GM23248 (cell line): ENCODE results near the gene ARHGAP25. TPM values are rescaled to one million over a fixed set of nuclear protein-coding genes. Genes with fewer than 3 reads are reported as not detected.

ENCODE experiments used
- DNase-seq: peaks from one replicate; pipeline ENCODE4 v3.0.0-alpha.2; 2015
- H2AFZ ChIP-seq: fragments of 200-600 bp; sonication (generic); 2 replicates; pipeline ENCODE4 v1.6.1; 2016; ENCODE audit warnings: antibody characterized with exemption
- H3F3A ChIP-seq: fragments of 200-600 bp; sonication (generic); 2 replicates; pipeline ENCODE4 v1.6.1; 2016; ENCODE audit warnings: mild to moderate bottlenecking, antibody characterized with exemption, mixed run types; ENCODE audit not compliant: insufficient read depth
- H3K27ac ChIP-seq: fragments of 200-600 bp; sonication (generic); 2 replicates; pipeline ENCODE4 v1.5.1; 2016; ENCODE audit warnings: mild to moderate bottlenecking
- H3K27me3 ChIP-seq: fragments of 200-600 bp; sonication (generic); replicated peaks from 2 replicates; pipeline ENCODE4 v1.6.1; 2016; ENCODE audit warnings: mild to moderate bottlenecking; ENCODE audit not compliant: insufficient read depth
- H3K36me3 ChIP-seq: fragments of 200-600 bp; sonication (generic); 2 replicates; pipeline ENCODE4 v1.6.1; 2016; ENCODE audit warnings: low read depth, mild to moderate bottlenecking
- H3K4me1 ChIP-seq: fragments of 200-600 bp; sonication (generic); 2 replicates; pipeline ENCODE4 v1.6.1; 2016; ENCODE audit warnings: mild to moderate bottlenecking; ENCODE audit not compliant: insufficient read depth
- H3K4me2 ChIP-seq: fragments of 200-600 bp; sonication (generic); one replicate; pipeline ENCODE4 v1.6.1; 2016; ENCODE audit warnings: mild to moderate bottlenecking; ENCODE audit not compliant: unreplicated experiment
- H3K4me3 ChIP-seq: fragments of 200-600 bp; sonication (generic); 2 replicates; pipeline ENCODE4 v1.5.1; 2016; ENCODE audit warnings: mild to moderate bottlenecking
- H3K79me2 ChIP-seq: fragments of 200-600 bp; sonication (generic); 2 replicates; pipeline ENCODE4 v1.6.1; 2016; ENCODE audit warnings: mild to moderate bottlenecking; ENCODE audit not compliant: insufficient read depth
- H3K9ac ChIP-seq: fragments of 200-600 bp; sonication (generic); 2 replicates; pipeline ENCODE4 v1.6.1; 2016; ENCODE audit warnings: mild to moderate bottlenecking
- H3K9me2 ChIP-seq: fragments of 200-600 bp; sonication (generic); 2 replicates; pipeline ENCODE4 v1.6.1; 2016; ENCODE audit warnings: mixed run types, mild to moderate bottlenecking, moderate library complexity; ENCODE audit not compliant: insufficient read depth
- H3K9me3 ChIP-seq: fragments of 200-600 bp; sonication (generic); one replicate; pipeline ENCODE4 v1.6.1; 2017; ENCODE audit warnings: low read depth
- H4K20me1 ChIP-seq: fragments of 200-600 bp; sonication (generic); 2 replicates; pipeline ENCODE4 v1.6.0; 2016; ENCODE audit not compliant: insufficient read depth
- EZH2 ChIP-seq: fragments of 200-600 bp; sonication (generic); IDR thresholded peaks from 2 replicates; pipeline ENCODE4 v1.6.1; 2018; ENCODE audit warnings: antibody characterized with exemption, mild to moderate bottlenecking; ENCODE audit not compliant: insufficient read depth, poor library complexity, severe bottlenecking
- EZH2phosphoT487 ChIP-seq: fragments of 200-600 bp; sonication (generic); IDR thresholded peaks from 2 replicates; pipeline ENCODE4 v1.6.1; 2018; ENCODE audit warnings: antibody characterized with exemption, moderate library complexity, mild to moderate bottlenecking, low read depth; ENCODE audit not compliant: insufficient read depth
- WGBS, 2 experiments: methylation state at CpG; one replicate each; pipeline ENCODE4 v1.1.6; 2015 to 2017; ENCODE audit warnings: low lambda C conversion rate in 2 of 2, low coverage in 1 of 2; ENCODE audit errors: missing lambda C conversion rate in 2 of 2; 5-methylcytosine and 5-hydroxymethylcytosine counted together
- in situ Hi-C: fragments of 300-500 bp; cut with MboI; formaldehyde crosslinking; loops from 2 replicates; pipeline ENCODE4 v1.15.0; 2020
- polyA plus RNA-seq: library from polyadenylated mRNA; unstranded; fragments of >200 nt; fragmentation: Nextera tagmentation; extraction: Ambion mirVana; gene quantifications from 2 replicates; pipeline ENCODE4 v1.2.1, GENCODE V29; 2016
- total RNA-seq: library from RNA; depleted of rRNA; stranded (reverse); fragments of >200 nt; shearing (Covaris generic); gene quantifications from 2 replicates; pipeline ENCODE4 v1.2.3, GENCODE V29; 2014

Gene ARHGAP25
- total and polyA plus RNA-seq, 2 experiments from 2014 or later, result not detected

DNA sequence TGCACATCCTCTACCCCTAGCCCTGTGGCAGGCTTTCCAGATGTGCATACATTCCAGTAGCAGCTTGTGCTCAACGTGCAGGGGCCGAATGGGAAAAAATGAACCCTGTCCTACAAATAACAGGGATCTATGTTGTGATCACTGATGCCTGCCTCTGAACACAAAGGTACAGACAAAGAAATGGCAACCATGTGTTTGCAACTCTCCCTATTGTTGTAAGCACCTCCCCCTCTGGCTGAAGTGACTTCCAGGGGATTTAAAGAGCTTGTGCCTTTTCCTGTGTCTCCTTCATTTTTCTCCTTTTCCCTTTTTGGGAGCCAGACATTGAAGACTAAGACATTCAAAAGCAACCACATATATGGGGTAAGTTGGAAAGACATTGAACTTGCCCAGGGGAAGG is 21.6 kb downstream of the ARHGAP25 start:
- Histone ChIP-seq H3K4me2 (no peak overlapping the region), H3K9ac (no peak overlapping the region), H2AFZ (no peak overlapping the region), H3K27ac (no peak overlapping the region), H3K4me1 (peaks cover 8% of the 10 kb centered on the region; the same call in 1 of the 2 replicates), H3K4me3 (no peak overlapping the region), H3K79me2 (no peaks in the 10 kb centered on the region), H4K20me1 (no peaks in the 10 kb centered on the region), H3K9me2 (no peaks in the 10 kb centered on the region), H3K9me3 (no peaks in the 10 kb centered on the region), H3F3A (no peaks in the 10 kb centered on the region), H3K36me3 (no peaks in the 10 kb centered on the region), H3K27me3 (peaks cover 14% of the 10 kb centered on the region; the same call in 1 of the 2 replicates)
- no peak for TF ChIP-seq EZH2phosphoT487
- in situ Hi-C loops, result no loop called here
- DNase-seq, result no peak
- WGBS, 2 experiments, result 22 to 25% methylated on average over 2 of the region's 2 CpGs

GRCh38 chr2:68757081-68757480 is 22.5 kb downstream of the ARHGAP25 start:
- in situ Hi-C loops, result no loop called here
- Histone ChIP-seq H3K36me3 (no peaks in the 10 kb centered on the region), H3K9ac (no peak overlapping the region), H3K27ac (no peak overlapping the region), H3K4me2 (no peak overlapping the region), H3K27me3 (peaks cover 14% of the 10 kb centered on the region; the same call in 1 of the 2 replicates), H3K9me2 (no peaks in the 10 kb centered on the region), H3K9me3 (no peaks in the 10 kb centered on the region), H3K79me2 (no peaks in the 10 kb centered on the region), H4K20me1 (no peaks in the 10 kb centered on the region), H2AFZ (no peak overlapping the region), H3K4me1 (peaks cover 8% of the 10 kb centered on the region; the same call in 1 of the 2 replicates), H3K4me3 (no peak overlapping the region), H3F3A (no peaks in the 10 kb centered on the region)
- DNase-seq, result no peak
- 84 to 90% methylated on average over 2 of the region's 2 CpGs for WGBS, 2 experiments
- no peak for TF ChIP-seq EZH2phosphoT487
- no peak for TF ChIP-seq EZH2

GRCh38 chr2:68762100-68762499 is 27.5 kb downstream of the ARHGAP25 start:
- Histone ChIP-seq H3K4me2 (no peak overlapping the region), H2AFZ (no peak overlapping the region), H3K9me2 (no peaks in the 10 kb centered on the region), H3K4me3 (no peak overlapping the region), H3K79me2 (no peaks in the 10 kb centered on the region), H3K27me3 (peaks cover 14% of the 10 kb centered on the region; the same call in 1 of the 2 replicates), H3K36me3 (no peaks in the 10 kb centered on the region), H3K9ac (no peak overlapping the region), H3K4me1 (no peaks in the 10 kb centered on the region), H3K9me3 (no peaks in the 10 kb centered on the region), H3F3A (no peaks in the 10 kb centered on the region), H3K27ac (no peak overlapping the region), H4K20me1 (no peaks in the 10 kb centered on the region)
- TF ChIP-seq EZH2 (no peak), EZH2phosphoT487 (no peak)
- whole genome bisulfite sequencing, 2 experiments, result 70 to 76% methylated on average over 2 of the region's 2 CpGs
- in situ Hi-C loops, result no loop called here
- no peak for DNase-seq

DNA sequence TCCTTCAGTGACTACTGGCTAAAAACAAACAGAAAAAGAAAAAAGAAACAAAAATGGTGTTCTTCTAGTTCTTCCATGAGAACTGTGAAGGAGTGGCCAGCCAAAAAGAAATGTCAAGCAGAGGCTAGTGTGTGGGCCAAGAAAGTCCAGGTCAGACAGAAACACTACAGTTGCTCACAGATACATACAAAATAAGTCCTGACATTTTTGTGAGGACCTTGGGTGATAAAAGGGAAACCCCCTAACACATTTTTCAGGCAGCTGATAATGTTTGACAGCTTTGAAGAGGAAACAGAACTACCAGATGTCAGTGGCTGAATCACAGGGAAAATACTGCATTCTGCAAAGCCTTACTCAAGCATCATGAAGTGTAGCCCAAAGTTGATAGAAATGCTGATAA is 28.1 kb downstream of the ARHGAP25 start:
- no peak overlapping the region for H3K9ac ChIP-seq
- H3K27ac ChIP-seq, result no peak overlapping the region
- in situ Hi-C loops, result no loop called here

More for the DNA sequence above, 28.1 kb downstream of the ARHGAP25 start:
- H3K4me3 ChIP-seq, result no peak overlapping the region
- no peaks in the 10 kb centered on the region for H3K79me2 ChIP-seq
- no peaks in the 10 kb centered on the region for H3K4me1 ChIP-seq
- no peak for TF ChIP-seq EZH2phosphoT487
- TF ChIP-seq EZH2, result no peak
- H3K9me3 ChIP-seq, result no peaks in the 10 kb centered on the region
- H3F3A ChIP-seq, result no peaks in the 10 kb centered on the region
- no peaks in the 10 kb centered on the region for H4K20me1 ChIP-seq
- no peaks in the 10 kb centered on the region for H3K9me2 ChIP-seq
- no peak for DNase-seq
- no peaks in the 10 kb centered on the region for H3K36me3 ChIP-seq
- no peak overlapping the region for H2AFZ ChIP-seq
- H3K27me3 ChIP-seq, result peaks cover 14% of the 10 kb centered on the region; the same call in 1 of the 2 replicates
- H3K4me2 ChIP-seq, result no peak overlapping the region
